CD14-positive monocyte (primary cell): ENCODE data around the gene PDZK1IP1. TPM values are rescaled to one million over a fixed set of nuclear protein-coding genes. Genes with fewer than 3 reads are reported as not detected.

Experiments used
- DNase-seq, 3 donors: peaks; one replicate each; pipeline ENCODE4 v3.0.0-alpha.2; 2011 to 2022
- H2AFZ ChIP-seq: 2 replicates; pipeline ENCODE4 v1.6.0; 2012; ENCODE audit warnings: mild to moderate bottlenecking, low read depth, low read length, inconsistent platforms; ENCODE audit not compliant: insufficient read depth, poor library complexity, severe bottlenecking
- H3K27ac ChIP-seq, 2 donors: 1 replicate in 1 of 2; 2 replicates in 1 of 2; pipeline ENCODE4 v1.5.1; 2012 to 2013; ENCODE audit warnings: low read length in 2 of 2, control low read depth in 1 of 2, inconsistent platforms in 1 of 2, low read depth in 1 of 2, mild to moderate bottlenecking in 1 of 2
- H3K27me3 ChIP-seq, 2 donors: one replicate each; pipeline versions ENCODE4 v1.6.0 to v1.6.1; 2011 to 2013; ENCODE audit warnings: low read length in 2 of 2; ENCODE audit not compliant: control insufficient read depth in 2 of 2, insufficient read depth in 2 of 2
- H3K36me3 ChIP-seq, 2 donors: replicated peaks in 1 of 2; 1 replicate in 1 of 2; 2 replicates in 1 of 2; pipeline versions ENCODE4 v1.5.1 to v1.6.1; 2012 to 2013; ENCODE audit warnings: low read length in 2 of 2, control low read depth in 1 of 2, inconsistent platforms in 1 of 2, mild to moderate bottlenecking in 1 of 2; ENCODE audit not compliant: insufficient read depth in 2 of 2, control insufficient read depth in 1 of 2
- H3K4me1 ChIP-seq, 2 donors: 1 replicate in 1 of 2; 2 replicates in 1 of 2; pipeline versions ENCODE4 v1.5.1 to v1.6.1; 2012 to 2013; ENCODE audit warnings: low read length in 2 of 2, control low read depth in 1 of 2, inconsistent platforms in 1 of 2, mild to moderate bottlenecking in 1 of 2, moderate library complexity in 1 of 2; ENCODE audit not compliant: insufficient read depth in 2 of 2, control insufficient read depth in 1 of 2
- H3K4me2 ChIP-seq: replicated peaks from 2 replicates; pipeline ENCODE3; 2012; ENCODE audit warnings: low read length, moderate library complexity, mild to moderate bottlenecking; ENCODE audit not compliant: poor library complexity, severe bottlenecking; ENCODE audit errors: extremely low read depth
- H3K4me3 ChIP-seq, 3 experiments: fragments of 200-600 bp in 1 of 3; sonication (generic) in 1 of 3; replicated peaks in 1 of 3; 1 replicate in 2 of 3; 2 replicates in 1 of 3; pipeline ENCODE4 v1.5.1; 2011 to 2013; ENCODE audit warnings: low read length in 3 of 3, mild to moderate bottlenecking in 3 of 3, control low read depth in 2 of 3, low read depth in 2 of 3, inconsistent platforms in 1 of 3, moderate library complexity in 1 of 3
- H3K79me2 ChIP-seq: 2 replicates; pipeline ENCODE4 v1.6.0; 2012; ENCODE audit warnings: mild to moderate bottlenecking, control low read depth, inconsistent platforms, low read length, moderate library complexity; ENCODE audit not compliant: insufficient read depth
- H3K9ac ChIP-seq: 2 replicates; pipeline ENCODE4 v1.6.0; 2017; ENCODE audit warnings: low read length, mild to moderate bottlenecking; ENCODE audit not compliant: insufficient read depth, poor library complexity, severe bottlenecking
- H3K9me3 ChIP-seq, 2 donors: replicated peaks in 1 of 2; 1 replicate in 1 of 2; 2 replicates in 1 of 2; pipeline versions ENCODE4 v1.5.1 to v1.6.1; 2012 to 2013; ENCODE audit warnings: low read length in 2 of 2, control low read depth in 1 of 2; ENCODE audit not compliant: control insufficient read depth in 1 of 2, insufficient read depth in 1 of 2
- H4K20me1 ChIP-seq: 2 replicates; pipeline ENCODE4 v1.6.0; 2012; ENCODE audit warnings: mild to moderate bottlenecking, low read length, control low read depth, moderate library complexity; ENCODE audit not compliant: insufficient read depth
- H3K27ac Mint-ChIP-seq, 7 donors: one replicate each; pipeline ENCODE4 v1.8.0; 2020; ENCODE audit warnings: mild to moderate bottlenecking in 7 of 7, mixed read lengths in 7 of 7, moderate library complexity in 6 of 7, inconsistent platforms in 2 of 7
- H3K27me3 Mint-ChIP-seq, 3 donors: one replicate each; pipeline ENCODE4 v1.8.0; 2021 to 2022; ENCODE audit warnings: low read depth in 3 of 3, mild to moderate bottlenecking in 3 of 3, mixed read lengths in 3 of 3, moderate library complexity in 3 of 3, inconsistent platforms in 1 of 3
- H3K36me3 Mint-ChIP-seq, 2 donors: one replicate each; pipeline ENCODE4 v1.8.0; 2020; ENCODE audit warnings: mixed read lengths in 2 of 2, inconsistent platforms in 1 of 2, mild to moderate bottlenecking in 1 of 2
- H3K4me1 Mint-ChIP-seq: one replicate; pipeline ENCODE4 v1.8.0; 2020; ENCODE audit warnings: mild to moderate bottlenecking, mixed read lengths
- H3K4me3 Mint-ChIP-seq, 2 donors: one replicate each; pipeline ENCODE4 v1.8.0; 2020; ENCODE audit warnings: mild to moderate bottlenecking in 2 of 2, mixed read lengths in 2 of 2, moderate library complexity in 1 of 2
- H3K9me3 Mint-ChIP-seq, 7 donors: one replicate each; pipeline ENCODE4 v1.8.0; 2020 to 2022; ENCODE audit warnings: mixed read lengths in 7 of 7, mild to moderate bottlenecking in 6 of 7, moderate library complexity in 6 of 7, inconsistent platforms in 2 of 7
- WGBS: methylation state at CpG from one replicate; pipeline ENCODE4 v1.1.5; 2013; ENCODE audit warnings: missing lambda C conversion rate; ENCODE audit not compliant: insufficient coverage; 5-methylcytosine and 5-hydroxymethylcytosine counted together
- intact Hi-C, 2 donors: fragments of 100-400 bp; cut with micrococcal nuclease; formaldehyde crosslinking; loops; one replicate each; pipeline versions ENCODE4 v1.15.0 to v1.15.1; 2023
- polyA plus RNA-seq, 3 donors: library from polyadenylated mRNA; depleted of rRNA in 1 of 3; unstranded in 2 of 3; stranded (reverse) in 1 of 3; fragments of 300-500 nt in 2 of 3; fragments of >200 nt in 1 of 3; fragmentation: Illumina TruSeq in 2 of 3; gene quantifications; 1 replicate in 2 of 3; 2 replicates in 1 of 3; pipeline ENCODE4 v1.2.3, GENCODE V29; 2012 to 2021
- TF ChIP-seq, protein P1 (sequence below): fragments of 200-600 bp; IDR thresholded peaks from one replicate; pipeline ENCODE4 v1.8.0; 2022; ENCODE audit warnings: antibody characterized with exemption, mild to moderate bottlenecking

Gene PDZK1IP1
- polyA plus RNA-seq, 3 donors = 1.4 TPM; not detected in 2

GRCh38 chr1:47225430-47226100 is 35.7 kb upstream of the PDZK1IP1 start:
- DNase-seq = no peak
- no peaks in the 10 kb centered on the region for H3K36me3 ChIP-seq
- H3K4me2 ChIP-seq = peak overlapping the region; percentile 47
- H3K4me1 Mint-ChIP-seq = peaks cover 22% of the 10 kb centered on the region
- peaks cover 0 to 26% of the 10 kb centered on the region in 2 donors for H3K9me3 ChIP-seq
- peaks cover 0 to 19% (median 6%) of the 10 kb centered on the region in 7 donors for H3K9me3 Mint-ChIP-seq
- peak overlapping the region; percentile 45 to 83 for H3K4me3 Mint-ChIP-seq
- WGBS = under 1% methylated on average over 79 of the region's 79 CpGs
- no peak overlapping the region for H3K27ac ChIP-seq
- H3K79me2 ChIP-seq = no peaks in the 10 kb centered on the region
- H2AFZ ChIP-seq = peak overlapping the region; percentile 11
- H3K4me3 ChIP-seq = peak overlapping the region in 1 of 3 experiments; percentile 35
- intact Hi-C loops = loop anchor here in 1 of 2 donors (5.0 kb wide), 1 partner anchor 222 kb away; no protein-coding TSS in a partner anchor
- peaks cover 50 to 57% (median 55%) of the 10 kb centered on the region in 3 donors for H3K27me3 Mint-ChIP-seq
- peaks cover 0 to 3% of the 10 kb centered on the region in 2 donors for H3K36me3 Mint-ChIP-seq
- H4K20me1 ChIP-seq = no peaks in the 10 kb centered on the region
- H3K27me3 ChIP-seq = peaks cover 67 to 79% of the 10 kb centered on the region in 2 donors
- TF ChIP-seq, protein P1, sequence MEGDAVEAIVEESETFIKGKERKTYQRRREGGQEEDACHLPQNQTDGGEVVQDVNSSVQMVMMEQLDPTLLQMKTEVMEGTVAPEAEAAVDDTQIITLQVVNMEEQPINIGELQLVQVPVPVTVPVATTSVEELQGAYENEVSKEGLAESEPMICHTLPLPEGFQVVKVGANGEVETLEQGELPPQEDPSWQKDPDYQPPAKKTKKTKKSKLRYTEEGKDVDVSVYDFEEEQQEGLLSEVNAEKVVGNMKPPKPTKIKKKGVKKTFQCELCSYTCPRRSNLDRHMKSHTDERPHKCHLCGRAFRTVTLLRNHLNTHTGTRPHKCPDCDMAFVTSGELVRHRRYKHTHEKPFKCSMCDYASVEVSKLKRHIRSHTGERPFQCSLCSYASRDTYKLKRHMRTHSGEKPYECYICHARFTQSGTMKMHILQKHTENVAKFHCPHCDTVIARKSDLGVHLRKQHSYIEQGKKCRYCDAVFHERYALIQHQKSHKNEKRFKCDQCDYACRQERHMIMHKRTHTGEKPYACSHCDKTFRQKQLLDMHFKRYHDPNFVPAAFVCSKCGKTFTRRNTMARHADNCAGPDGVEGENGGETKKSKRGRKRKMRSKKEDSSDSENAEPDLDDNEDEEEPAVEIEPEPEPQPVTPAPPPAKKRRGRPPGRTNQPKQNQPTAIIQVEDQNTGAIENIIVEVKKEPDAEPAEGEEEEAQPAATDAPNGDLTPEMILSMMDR = no peak
- H3K4me1 ChIP-seq = peaks cover 7 to 11% of the 10 kb centered on the region in 2 donors
- no peak overlapping the region for H3K9ac ChIP-seq
- no peak overlapping the region for H3K27ac Mint-ChIP-seq

DNA sequence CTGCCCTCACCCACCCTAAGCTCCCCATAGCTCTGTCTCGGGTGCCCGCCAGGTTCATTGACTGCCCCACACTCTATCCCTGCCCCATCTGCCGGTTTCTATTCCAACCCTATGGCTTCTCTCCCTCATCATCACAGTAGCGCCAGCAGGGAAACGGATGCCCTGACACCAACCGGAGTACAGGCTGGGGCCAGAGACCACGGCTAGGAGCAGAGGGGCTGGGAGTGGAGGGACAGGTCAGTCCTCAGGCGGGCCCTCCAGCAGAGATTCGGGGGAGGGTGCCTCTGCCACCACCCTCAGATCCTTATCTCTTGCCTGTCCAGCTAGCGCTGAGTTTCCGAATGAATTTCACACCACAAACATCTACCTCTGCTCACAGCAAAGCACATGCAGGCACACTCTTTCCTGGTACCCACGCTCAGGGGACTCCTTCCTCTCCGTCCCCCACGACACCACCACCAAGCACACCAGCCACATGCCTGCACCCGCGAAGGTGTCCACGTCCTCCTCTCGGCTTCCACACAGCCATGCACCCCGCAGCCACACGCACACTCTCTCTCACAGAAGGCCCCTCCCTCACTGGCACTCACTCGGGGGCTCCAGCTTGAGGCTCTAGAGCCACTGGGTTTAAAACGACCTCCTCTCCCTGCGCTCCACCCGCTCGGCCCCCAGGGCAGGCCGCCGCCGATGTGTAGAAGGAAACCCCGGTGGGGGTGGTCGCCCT is 35.0 kb upstream of the PDZK1IP1 start:
- Histone ChIP-seq H3K9me3 (peaks cover 0 to 21% of the 10 kb centered on the region in 2 donors), H2AFZ (no peak overlapping the region), H3K36me3 (no peaks in the 10 kb centered on the region), H3K27ac (no peak overlapping the region), H4K20me1 (no peaks in the 10 kb centered on the region), H3K4me1 (peaks cover 3 to 8% of the 10 kb centered on the region in 2 donors), H3K4me2 (no peak overlapping the region), H3K4me3 (no peak overlapping the region), H3K9ac (no peak overlapping the region), H3K27me3 (peaks cover 60 to 72% of the 10 kb centered on the region in 2 donors), H3K79me2 (no peaks in the 10 kb centered on the region)
- peaks cover 0 to 13% (median 4%) of the 10 kb centered on the region in 7 donors for H3K9me3 Mint-ChIP-seq
- no peak for DNase-seq
- intact Hi-C loops = loop anchor here in 1 of 2 donors (5.0 kb wide), 1 partner anchor 222 kb away; no protein-coding TSS in a partner anchor
- H3K27me3 Mint-ChIP-seq = peaks cover 43 to 52% (median 49%) of the 10 kb centered on the region in 3 donors
- peaks cover 15% of the 10 kb centered on the region for H3K4me1 Mint-ChIP-seq
- no peak overlapping the region for H3K27ac Mint-ChIP-seq
- peaks cover 0 to 3% of the 10 kb centered on the region in 2 donors for H3K36me3 Mint-ChIP-seq
- no peak overlapping the region for H3K4me3 Mint-ChIP-seq
- WGBS = 9% methylated on average over 24 of the region's 30 CpGs
- TF ChIP-seq, protein P1 = no peak
